GM23248 (cell line): Measurements from ENCODE around the gene MNAT1. TPM values are rescaled to one million over a fixed set of nuclear protein-coding genes. Genes with fewer than 3 reads are reported as not detected.

Experiments used
- DNase-seq: peaks from one replicate; pipeline ENCODE4 v3.0.0-alpha.2; 2015
- H2AFZ ChIP-seq: fragments of 200-600 bp; sonication (generic); 2 replicates; pipeline ENCODE4 v1.6.1; 2016; ENCODE audit warnings: antibody characterized with exemption
- H3F3A ChIP-seq: fragments of 200-600 bp; sonication (generic); 2 replicates; pipeline ENCODE4 v1.6.1; 2016; ENCODE audit warnings: mild to moderate bottlenecking, antibody characterized with exemption, mixed run types; ENCODE audit not compliant: insufficient read depth
- H3K27ac ChIP-seq: fragments of 200-600 bp; sonication (generic); 2 replicates; pipeline ENCODE4 v1.5.1; 2016; ENCODE audit warnings: mild to moderate bottlenecking
- H3K27me3 ChIP-seq: fragments of 200-600 bp; sonication (generic); replicated peaks from 2 replicates; pipeline ENCODE4 v1.6.1; 2016; ENCODE audit warnings: mild to moderate bottlenecking; ENCODE audit not compliant: insufficient read depth
- H3K36me3 ChIP-seq: fragments of 200-600 bp; sonication (generic); 2 replicates; pipeline ENCODE4 v1.6.1; 2016; ENCODE audit warnings: low read depth, mild to moderate bottlenecking
- H3K4me1 ChIP-seq: fragments of 200-600 bp; sonication (generic); 2 replicates; pipeline ENCODE4 v1.6.1; 2016; ENCODE audit warnings: mild to moderate bottlenecking; ENCODE audit not compliant: insufficient read depth
- H3K4me2 ChIP-seq: fragments of 200-600 bp; sonication (generic); one replicate; pipeline ENCODE4 v1.6.1; 2016; ENCODE audit warnings: mild to moderate bottlenecking; ENCODE audit not compliant: unreplicated experiment
- H3K4me3 ChIP-seq: fragments of 200-600 bp; sonication (generic); 2 replicates; pipeline ENCODE4 v1.5.1; 2016; ENCODE audit warnings: mild to moderate bottlenecking
- H3K79me2 ChIP-seq: fragments of 200-600 bp; sonication (generic); 2 replicates; pipeline ENCODE4 v1.6.1; 2016; ENCODE audit warnings: mild to moderate bottlenecking; ENCODE audit not compliant: insufficient read depth
- H3K9ac ChIP-seq: fragments of 200-600 bp; sonication (generic); 2 replicates; pipeline ENCODE4 v1.6.1; 2016; ENCODE audit warnings: mild to moderate bottlenecking
- H3K9me2 ChIP-seq: fragments of 200-600 bp; sonication (generic); 2 replicates; pipeline ENCODE4 v1.6.1; 2016; ENCODE audit warnings: mixed run types, mild to moderate bottlenecking, moderate library complexity; ENCODE audit not compliant: insufficient read depth
- H3K9me3 ChIP-seq: fragments of 200-600 bp; sonication (generic); one replicate; pipeline ENCODE4 v1.6.1; 2017; ENCODE audit warnings: low read depth
- H4K20me1 ChIP-seq: fragments of 200-600 bp; sonication (generic); 2 replicates; pipeline ENCODE4 v1.6.0; 2016; ENCODE audit not compliant: insufficient read depth
- EZH2 ChIP-seq: fragments of 200-600 bp; sonication (generic); IDR thresholded peaks from 2 replicates; pipeline ENCODE4 v1.6.1; 2018; ENCODE audit warnings: antibody characterized with exemption, mild to moderate bottlenecking; ENCODE audit not compliant: insufficient read depth, poor library complexity, severe bottlenecking
- EZH2phosphoT487 ChIP-seq: fragments of 200-600 bp; sonication (generic); IDR thresholded peaks from 2 replicates; pipeline ENCODE4 v1.6.1; 2018; ENCODE audit warnings: antibody characterized with exemption, moderate library complexity, mild to moderate bottlenecking, low read depth; ENCODE audit not compliant: insufficient read depth
- WGBS, 2 experiments: methylation state at CpG; one replicate each; pipeline ENCODE4 v1.1.6; 2015 to 2017; ENCODE audit warnings: low lambda C conversion rate in 2 of 2, low coverage in 1 of 2; ENCODE audit errors: missing lambda C conversion rate in 2 of 2; 5-methylcytosine and 5-hydroxymethylcytosine counted together
- in situ Hi-C: fragments of 300-500 bp; cut with MboI; formaldehyde crosslinking; loops from 2 replicates; pipeline ENCODE4 v1.15.0; 2020
- polyA plus RNA-seq: library from polyadenylated mRNA; unstranded; fragments of >200 nt; fragmentation: Nextera tagmentation; extraction: Ambion mirVana; gene quantifications from 2 replicates; pipeline ENCODE4 v1.2.1, GENCODE V29; 2016
- total RNA-seq: library from RNA; depleted of rRNA; stranded (reverse); fragments of >200 nt; shearing (Covaris generic); gene quantifications from 2 replicates; pipeline ENCODE4 v1.2.3, GENCODE V29; 2014

The MNAT1 gene
- total and polyA plus RNA-seq, 2 experiments from 2014 or later, result 39.9 to 53.8 TPM

DNA sequence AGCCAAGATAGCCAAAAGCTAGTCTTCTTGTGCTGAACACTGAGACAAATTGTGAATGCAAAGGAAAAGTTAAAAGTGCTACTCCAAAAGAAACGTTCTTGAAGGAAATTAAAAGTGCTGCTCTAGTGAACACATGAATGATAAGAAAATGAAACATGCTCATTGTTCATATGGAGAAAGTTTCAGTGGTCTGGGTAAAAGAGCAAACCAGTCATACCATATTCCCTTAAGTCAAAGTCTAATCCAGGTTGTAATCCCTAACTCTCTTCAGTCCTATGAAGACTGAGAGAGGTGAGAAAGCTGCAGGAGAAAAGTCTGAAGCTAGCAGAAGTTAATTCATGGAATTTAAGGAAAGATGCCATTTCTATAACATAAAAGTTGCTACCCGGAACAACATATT is 121.5 kb downstream of the MNAT1 start:
- DNase-seq, result no peak
- Histone ChIP-seq H3K36me3 (peaks cover 5% of the 10 kb centered on the region; the same call in 1 of the 2 replicates), H3K4me2 (no peak overlapping the region), H3F3A (no peaks in the 10 kb centered on the region), H3K4me1 (no peaks in the 10 kb centered on the region), H3K9me3 (no peaks in the 10 kb centered on the region), H3K27me3 (no peaks in the 10 kb centered on the region), H3K9ac (no peak overlapping the region), H3K27ac (no peak overlapping the region), H4K20me1 (no peaks in the 10 kb centered on the region), H3K9me2 (no peaks in the 10 kb centered on the region), H3K79me2 (peaks cover 10% of the 10 kb centered on the region), H3K4me3 (no peak overlapping the region), H2AFZ (no peak overlapping the region)
- no peak for TF ChIP-seq EZH2phosphoT487
- TF ChIP-seq EZH2, result no peak
- 96 to 97% methylated on average over 2 of the region's 2 CpGs for WGBS, 2 experiments
- in situ Hi-C loops, result no loop called here

DNA sequence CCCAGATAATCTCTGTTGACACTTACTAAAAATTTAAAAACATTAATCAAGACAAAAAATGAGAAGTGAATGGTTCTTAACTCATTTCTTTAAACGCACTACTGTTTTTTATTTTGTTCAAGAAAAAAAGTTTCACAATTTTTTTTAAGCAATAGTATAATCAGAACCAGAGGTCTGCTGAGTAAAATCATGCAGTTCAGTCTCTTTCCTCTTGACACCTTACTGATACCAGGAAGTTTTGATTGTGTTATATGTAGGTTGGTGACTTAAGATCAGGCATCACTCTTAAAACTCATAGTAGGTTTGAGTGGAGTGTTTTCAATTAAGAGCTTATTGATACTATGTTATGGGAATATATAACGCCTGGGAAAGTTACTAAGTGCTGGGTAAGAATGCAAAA is 125.0 kb downstream of the MNAT1 start:
- Histone ChIP-seq H3K9ac (no peak overlapping the region), H3K27ac (no peak overlapping the region), H4K20me1 (no peaks in the 10 kb centered on the region), H3F3A (no peaks in the 10 kb centered on the region), H3K4me3 (no peak overlapping the region), H2AFZ (no peak overlapping the region), H3K4me2 (no peak overlapping the region), H3K9me2 (no peaks in the 10 kb centered on the region), H3K27me3 (no peaks in the 10 kb centered on the region), H3K79me2 (peaks cover 8% of the 10 kb centered on the region; the same call in 1 of the 2 replicates), H3K36me3 (peaks cover 5% of the 10 kb centered on the region; the same call in 1 of the 2 replicates), H3K9me3 (no peaks in the 10 kb centered on the region), H3K4me1 (no peaks in the 10 kb centered on the region)
- TF ChIP-seq EZH2phosphoT487 (no peak), EZH2 (no peak)
- WGBS, 2 experiments, result 57 to 59% methylated on average over 2 of the region's 2 CpGs
- in situ Hi-C loops, result no loop called here
- DNase-seq, result no peak

DNA sequence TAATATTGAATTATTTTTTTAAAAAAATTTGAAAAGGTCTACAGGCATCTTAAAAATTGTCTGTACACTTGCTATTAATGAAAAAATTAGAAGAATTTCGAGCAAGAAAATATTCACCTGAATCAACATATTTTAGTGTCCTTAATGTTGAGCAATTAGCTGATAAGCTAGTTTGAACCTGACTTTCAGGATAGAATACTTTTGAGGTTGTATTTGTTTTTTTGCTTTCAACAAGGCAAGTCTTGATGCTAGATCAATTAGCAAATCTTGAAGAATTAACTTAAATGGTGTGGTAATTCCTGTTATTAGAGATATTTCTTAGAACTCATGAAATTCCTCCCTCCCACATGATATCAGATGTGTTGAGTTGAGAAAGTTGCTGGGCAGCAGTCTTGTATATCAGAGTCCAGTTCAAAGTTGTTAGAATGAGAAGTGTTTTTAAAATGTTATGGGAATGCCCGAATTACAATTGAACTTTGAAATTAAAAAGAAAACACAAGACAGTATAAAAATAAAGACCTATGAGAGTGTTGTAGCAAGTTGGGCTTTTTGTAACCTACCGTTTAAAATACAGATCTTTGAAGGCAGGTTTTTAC is 127.1 kb downstream of the MNAT1 start:
- no peak overlapping the region for H3K4me3 ChIP-seq
- no peak overlapping the region for H3K9ac ChIP-seq
- no peaks in the 10 kb centered on the region for H3K27me3 ChIP-seq
- no peaks in the 10 kb centered on the region for H3K9me2 ChIP-seq
- no peak for DNase-seq
- no peaks in the 10 kb centered on the region for H3K9me3 ChIP-seq
- H3F3A ChIP-seq, result no peaks in the 10 kb centered on the region
- H3K4me1 ChIP-seq, result no peaks in the 10 kb centered on the region
- no peaks in the 10 kb centered on the region for H4K20me1 ChIP-seq
- H3K79me2 ChIP-seq, result peaks cover 8% of the 10 kb centered on the region; the same call in 1 of the 2 replicates
- H3K27ac ChIP-seq, result no peak overlapping the region
- in situ Hi-C loops, result no loop called here
- H3K36me3 ChIP-seq, result peaks cover 5% of the 10 kb centered on the region; the same call in 1 of the 2 replicates
- no peak overlapping the region for H3K4me2 ChIP-seq
- 87 to 90% methylated on average over 3 of the region's 3 CpGs for WGBS, 2 experiments
- no peak overlapping the region for H2AFZ ChIP-seq
- TF ChIP-seq EZH2phosphoT487 (no peak), EZH2 (no peak)

DNA sequence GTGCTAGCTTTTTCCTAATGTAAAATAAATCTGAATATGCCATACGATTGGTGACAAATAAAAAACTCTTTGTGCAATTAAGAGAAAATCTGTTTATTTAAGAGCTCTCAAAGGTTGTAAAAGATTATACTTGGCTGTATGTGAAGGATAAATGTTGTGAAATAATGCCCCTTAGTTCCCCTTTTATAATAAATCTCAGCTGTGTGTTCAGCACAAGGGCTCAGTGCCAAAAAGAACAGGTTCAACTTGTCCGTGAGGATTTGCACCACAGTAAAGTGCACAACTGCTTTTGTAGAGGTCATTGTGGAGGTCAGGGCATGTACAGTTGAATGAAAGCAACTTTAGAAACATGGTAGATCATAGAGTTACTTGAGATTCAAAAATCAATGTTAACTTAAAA is 127.7 kb downstream of the MNAT1 start:
- in situ Hi-C loops, result no loop called here
- H3K79me2 ChIP-seq, result peaks cover 8% of the 10 kb centered on the region; the same call in 1 of the 2 replicates
- H3F3A ChIP-seq, result no peaks in the 10 kb centered on the region
- H3K4me2 ChIP-seq, result no peak overlapping the region
- TF ChIP-seq EZH2, result no peak
- H2AFZ ChIP-seq, result no peak overlapping the region
- H3K9me3 ChIP-seq, result no peaks in the 10 kb centered on the region
- no peaks in the 10 kb centered on the region for H3K4me1 ChIP-seq
- no peak overlapping the region for H3K27ac ChIP-seq
- no peak for DNase-seq
- H3K9me2 ChIP-seq, result no peaks in the 10 kb centered on the region
- 53 to 55% methylated on average over 2 of the region's 2 CpGs for WGBS, 2 experiments
- H3K9ac ChIP-seq, result no peak overlapping the region
- H3K4me3 ChIP-seq, result no peak overlapping the region
- H3K27me3 ChIP-seq, result no peaks in the 10 kb centered on the region
- no peaks in the 10 kb centered on the region for H4K20me1 ChIP-seq
- peaks cover 5% of the 10 kb centered on the region; the same call in 1 of the 2 replicates for H3K36me3 ChIP-seq

DNA sequence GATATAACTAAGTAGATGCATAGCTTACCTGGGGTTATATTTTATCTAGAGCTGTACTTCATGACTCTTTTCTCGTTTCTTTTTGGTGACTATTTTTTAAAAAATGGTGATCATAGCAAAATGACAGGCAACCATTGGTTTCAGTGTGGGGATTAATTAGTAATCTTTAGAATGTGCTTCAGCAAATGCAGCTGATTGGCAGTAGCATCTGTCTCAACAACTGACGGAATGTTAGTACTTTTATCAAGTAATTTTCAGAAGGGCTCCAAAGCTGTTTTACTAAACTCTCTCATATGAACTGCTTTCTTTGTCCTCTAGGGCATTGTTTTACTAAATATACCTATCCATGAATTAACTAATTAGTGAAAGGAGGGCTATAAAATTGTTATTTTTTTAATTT is 128.7 kb downstream of the MNAT1 start:
- in situ Hi-C loops, result no loop called here
- no peaks in the 10 kb centered on the region for H3K9me3 ChIP-seq
- 92 to 99% methylated on average over 2 of the region's 2 CpGs for WGBS, 2 experiments

More for the DNA sequence above, 128.7 kb downstream of the MNAT1 start:
- Histone ChIP-seq H3K4me2 (no peak overlapping the region), H3K4me3 (no peak overlapping the region), H3K9ac (no peak overlapping the region), H2AFZ (no peak overlapping the region), H3K36me3 (peaks cover 5% of the 10 kb centered on the region; the same call in 1 of the 2 replicates), H3F3A (no peaks in the 10 kb centered on the region), H3K27me3 (no peaks in the 10 kb centered on the region), H3K9me2 (no peaks in the 10 kb centered on the region), H3K79me2 (peaks cover 10% of the 10 kb centered on the region; the same call in 1 of the 2 replicates), H4K20me1 (no peaks in the 10 kb centered on the region), H3K27ac (no peak overlapping the region), H3K4me1 (no peaks in the 10 kb centered on the region)
- no peak for DNase-seq
- TF ChIP-seq EZH2 (no peak), EZH2phosphoT487 (no peak)
